ENCODE measurements around the gene PCNX3. TPM values are rescaled to one million over a fixed set of nuclear protein-coding genes. Genes with fewer than 3 reads are reported as not detected.
"Not testable (repeated sequence)": the region's sequence is repeated elsewhere in the genome, so short reads cannot be mapped to it uniquely, and the experiment has no call there.

The PCNX3 gene
- total RNA-seq, 2 experiments from 2014 or later = 21.6 to 24.7 TPM

GRCh38 chr11:65633390-65634108 is 18.0 kb downstream of the PCNX3 start:
- Mint-ChIP-seq H3K27me3 (ENCODE audit: low read depth) (no peaks in the 10 kb centered on the region), H3K4me3 (no peak overlapping the region), H3K4me1 (ENCODE audit: low read depth) (peaks cover 14% of the 10 kb centered on the region), H3K27ac (peak overlapping the region; percentile 75), H3K36me3 (ENCODE audit: low read depth) (peaks cover 11% of the 10 kb centered on the region), H3K9me3 (no peaks in the 10 kb centered on the region)
- DNase-seq = no peak
- CTCF ChIA-PET = no interaction called here
- intact Hi-C loops (cut with micrococcal nuclease) = no loop called here

GRCh38 chr11:65634109-65634436 is 18.5 kb downstream of the PCNX3 start:
- H3K27ac Mint-ChIP-seq = peak overlapping the region; percentile 53
- H3K9me3 Mint-ChIP-seq = no peaks in the 10 kb centered on the region
- H3K4me3 Mint-ChIP-seq = no peak overlapping the region
- H3K36me3 Mint-ChIP-seq (ENCODE audit: low read depth) = peaks cover 16% of the 10 kb centered on the region
- CTCF ChIA-PET = no interaction called here
- H3K4me1 Mint-ChIP-seq (ENCODE audit: low read depth) = peaks cover 19% of the 10 kb centered on the region
- intact Hi-C loops (cut with micrococcal nuclease) = no loop called here
- H3K27me3 Mint-ChIP-seq (ENCODE audit: low read depth) = no peaks in the 10 kb centered on the region
- DNase-seq = no peak

DNA sequence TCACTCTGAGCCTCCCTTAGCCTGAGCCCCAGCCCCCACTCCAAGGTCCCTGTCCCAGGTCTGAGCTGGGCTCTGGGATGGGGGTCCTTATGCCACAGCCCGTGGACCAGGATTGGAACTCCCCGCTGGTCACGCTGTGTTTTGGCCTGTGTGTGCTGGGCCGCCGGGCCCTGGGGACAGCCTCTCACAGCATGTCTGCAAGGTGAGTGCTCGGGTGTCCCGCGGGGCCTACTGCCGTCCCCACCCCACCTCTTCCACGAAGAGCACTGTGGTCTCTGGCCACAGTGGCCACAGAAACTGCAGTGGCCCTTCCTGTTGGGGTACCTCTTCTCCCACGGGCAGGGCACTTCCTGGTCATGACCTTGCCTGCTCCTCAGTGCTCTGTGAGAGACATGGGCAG is 18.9 kb downstream of the PCNX3 start:
- H3K27ac Mint-ChIP-seq = peak overlapping the region; percentile 53
- intact Hi-C loops (cut with micrococcal nuclease) = no loop called here
- H3K4me3 Mint-ChIP-seq = no peak overlapping the region
- CTCF ChIA-PET = no interaction called here
- DNase-seq = no peak
- H3K9me3 Mint-ChIP-seq = no peaks in the 10 kb centered on the region
- H3K36me3 Mint-ChIP-seq (ENCODE audit: low read depth) = peaks cover 16% of the 10 kb centered on the region
- H3K4me1 Mint-ChIP-seq (ENCODE audit: low read depth) = peaks cover 21% of the 10 kb centered on the region
- no peaks in the 10 kb centered on the region for H3K27me3 Mint-ChIP-seq (ENCODE audit: low read depth)

DNA sequence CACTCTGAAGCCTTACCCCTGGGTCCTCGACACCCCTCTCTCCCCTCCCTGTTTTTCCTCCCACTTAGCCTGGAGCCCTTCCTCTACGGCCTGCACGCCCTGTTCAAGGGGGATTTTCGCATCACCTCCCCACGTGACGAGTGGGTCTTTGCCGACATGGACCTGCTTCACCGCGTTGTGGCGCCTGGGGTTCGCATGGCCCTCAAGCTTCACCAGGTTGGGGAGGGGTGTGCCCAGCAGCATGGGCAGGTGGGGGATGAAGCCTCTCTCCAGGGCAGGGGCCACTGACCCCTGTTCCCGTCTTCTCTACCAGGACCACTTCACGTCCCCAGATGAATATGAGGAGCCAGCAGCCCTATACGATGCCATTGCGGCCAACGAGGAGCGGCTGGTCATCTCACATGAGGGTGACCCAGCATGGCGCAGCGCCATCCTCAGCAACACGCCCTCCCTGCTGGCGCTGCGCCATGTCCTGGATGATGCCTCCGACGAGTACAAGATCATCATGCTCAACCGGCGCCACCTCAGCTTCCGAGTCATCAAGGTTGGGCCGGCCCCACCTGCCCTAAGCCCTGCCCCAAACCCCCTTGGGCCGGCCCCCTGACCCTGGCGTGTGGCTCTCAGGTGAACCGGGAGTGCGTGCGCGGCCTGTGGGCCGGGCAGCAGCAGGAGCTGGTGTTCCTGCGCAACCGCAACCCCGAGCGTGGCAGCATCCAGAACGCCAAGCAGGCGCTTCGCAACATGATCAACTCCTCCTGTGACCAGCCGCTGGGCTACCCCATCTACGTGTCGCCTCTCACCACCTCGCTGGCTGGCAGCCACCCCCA is 19.5 kb downstream of the PCNX3 start:
- Mint-ChIP-seq H3K36me3 (ENCODE audit: low read depth) (peaks cover 20% of the 10 kb centered on the region), H3K27me3 (ENCODE audit: low read depth) (no peaks in the 10 kb centered on the region), H3K9me3 (no peaks in the 10 kb centered on the region), H3K4me1 (ENCODE audit: low read depth) (peaks cover 28% of the 10 kb centered on the region), H3K4me3 (no peak overlapping the region), H3K27ac (no peak overlapping the region)
- intact Hi-C loops (cut with micrococcal nuclease) = no loop called here
- CTCF ChIA-PET = no interaction called here
- no peak for DNase-seq

GRCh38 chr11:65636108-65637031 is 20.8 kb downstream of the PCNX3 start:
- Mint-ChIP-seq H3K4me1 (ENCODE audit: low read depth) (peaks cover 36% of the 10 kb centered on the region), H3K4me3 (peak overlapping the region; percentile 52), H3K9me3 (no peaks in the 10 kb centered on the region), H3K27ac (peak overlapping the region; percentile 91), H3K36me3 (ENCODE audit: low read depth) (peaks cover 21% of the 10 kb centered on the region), H3K27me3 (ENCODE audit: low read depth) (no peaks in the 10 kb centered on the region)
- CTCF ChIA-PET = no interaction called here
- no peak for DNase-seq
- intact Hi-C loops (cut with micrococcal nuclease) = no loop called here

DNA sequence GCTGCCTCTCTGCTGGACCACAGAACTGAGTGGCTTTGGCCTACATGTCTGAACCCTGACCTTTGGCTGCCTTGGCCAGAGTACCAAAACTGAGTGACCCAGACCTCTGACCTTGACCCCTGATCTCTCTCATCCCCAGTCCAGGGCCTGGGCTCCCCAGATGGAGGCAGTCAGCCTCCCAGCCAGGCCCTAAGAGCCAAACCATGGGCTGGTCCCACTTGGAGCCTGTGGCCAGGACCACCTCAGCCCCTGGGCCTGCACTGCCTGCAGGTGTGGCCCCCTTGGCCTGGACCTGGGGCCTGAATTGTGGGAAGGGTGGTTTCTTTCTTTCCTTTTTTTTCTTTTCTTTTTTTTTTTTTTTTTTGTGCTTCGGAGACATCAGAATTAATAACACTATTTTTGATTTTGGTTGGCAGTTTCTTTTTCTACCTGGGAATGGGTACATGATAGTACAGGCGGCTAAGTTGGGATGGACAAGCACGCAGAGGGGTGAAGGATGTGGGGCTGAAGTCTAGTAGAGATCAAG is 21.5 kb downstream of the PCNX3 start:
- CTCF ChIA-PET = interaction anchor here (1.4 kb wide), 1 partner anchor 11 kb away, joined by 6 read pairs; no protein-coding TSS in a partner anchor
- peak overlapping the region; percentile 91 for H3K27ac Mint-ChIP-seq
- intact Hi-C loops (cut with micrococcal nuclease) = no loop called here
- H3K9me3 Mint-ChIP-seq = no peaks in the 10 kb centered on the region
- peak overlapping the region; percentile 88 for H3K4me3 Mint-ChIP-seq
- DNase-seq = no peak
- H3K27me3 Mint-ChIP-seq (ENCODE audit: low read depth) = no peaks in the 10 kb centered on the region
- peaks cover 43% of the 10 kb centered on the region for H3K4me1 Mint-ChIP-seq (ENCODE audit: low read depth)
- peaks cover 26% of the 10 kb centered on the region for H3K36me3 Mint-ChIP-seq (ENCODE audit: low read depth)

- intact Hi-C loops (cut with micrococcal nuclease) = loop anchor here (1.0 to 2.0 kb wide), 4 partner anchors 15 to 64 kb away; partner anchors contain the start of gene PCNX3
- CTCF ChIA-PET = interaction anchor here (0.7 to 1.7 kb wide), 6 partner anchors 9 to 29 kb away, joined by 3 to 6 read pairs (median 4); no protein-coding TSS in a partner anchor
- H3K27me3 Mint-ChIP-seq (ENCODE audit: low read depth) = no peaks in the 10 kb centered on the region
- peak; percentile 71 for DNase-seq
- H3K4me1 Mint-ChIP-seq (ENCODE audit: low read depth) = peaks cover 44% of the 10 kb centered on the region
- H3K9me3 Mint-ChIP-seq = no peaks in the 10 kb centered on the region
- H3K4me3 Mint-ChIP-seq = peak within 1 kb of the TSS; percentile 88
- peak within 1 kb of the TSS; percentile 91 for H3K27ac Mint-ChIP-seq
- peaks cover 26% of the 10 kb centered on the region for H3K36me3 Mint-ChIP-seq (ENCODE audit: low read depth)
These were observed 22.3 kb downstream of the PCNX3 start, which contains the start of gene SIPA1 for GRCh38 chr11:65637794-65638419. SIPA1 (plus strand) TSS chr11:65638101; CDS start chr11:65640922, 2,821 bp downstream.

DNA sequence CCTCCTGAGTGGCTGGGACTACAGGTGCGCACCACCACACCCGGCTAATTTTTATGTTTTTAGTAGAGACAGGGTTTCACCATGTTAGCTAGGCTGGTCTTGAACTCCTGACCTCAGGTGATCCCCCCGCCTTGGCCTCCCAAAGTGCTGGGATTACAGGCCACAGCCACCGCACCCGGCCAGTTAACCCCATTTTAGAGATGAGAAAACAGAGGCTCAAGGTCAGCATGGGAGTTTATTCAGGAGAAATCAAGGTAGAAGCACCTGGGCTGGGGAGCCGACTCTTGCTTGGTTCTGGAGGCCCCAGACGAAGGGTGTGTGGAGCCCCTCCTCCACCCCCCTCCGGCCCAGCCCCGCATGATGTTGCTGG is 23.6 kb downstream of the PCNX3 start:
- intact Hi-C loops (cut with micrococcal nuclease) = loop anchor here (2.0 kb wide), 1 partner anchor 14 kb away; no protein-coding TSS in a partner anchor
- H3K4me3 Mint-ChIP-seq = peak overlapping the region; percentile 88
- CTCF ChIA-PET = interaction anchor here (1.0 to 1.7 kb wide), 5 partner anchors 13 to 45 kb away, joined by 3 to 6 read pairs (median 4); no protein-coding TSS in a partner anchor

GRCh38 chr11:65639623-65640482 is 24.3 kb downstream of the PCNX3 start:
- Mint-ChIP-seq H3K4me3 (peak overlapping the region; percentile 88), H3K36me3 (ENCODE audit: low read depth) (peaks cover 37% of the 10 kb centered on the region), H3K9me3 (no peaks in the 10 kb centered on the region), H3K4me1 (ENCODE audit: low read depth) (peaks cover 57% of the 10 kb centered on the region), H3K27ac (peak overlapping the region; percentile 91), H3K27me3 (ENCODE audit: low read depth) (no peaks in the 10 kb centered on the region)
- DNase-seq = peak; percentile 85
- CTCF ChIA-PET = interaction anchor here (1.1 to 1.7 kb wide), 4 partner anchors 10 to 46 kb away, joined by 3 to 6 read pairs (median 4); no protein-coding TSS in a partner anchor
- intact Hi-C loops (cut with micrococcal nuclease) = loop anchor here (2.0 kb wide), 1 partner anchor 13 kb away; no protein-coding TSS in a partner anchor

More for the DNA sequence above, 23.6 kb downstream of the PCNX3 start:
- not testable (repeated sequence) for H3K27me3 Mint-ChIP-seq (ENCODE audit: low read depth); H3K9me3 Mint-ChIP-seq; DNase-seq
- peaks cover 53% of the 10 kb centered on the region for H3K4me1 Mint-ChIP-seq (ENCODE audit: low read depth)
- peaks cover 31% of the 10 kb centered on the region for H3K36me3 Mint-ChIP-seq (ENCODE audit: low read depth)
- peak overlapping the region; percentile 91 for H3K27ac Mint-ChIP-seq

DNA sequence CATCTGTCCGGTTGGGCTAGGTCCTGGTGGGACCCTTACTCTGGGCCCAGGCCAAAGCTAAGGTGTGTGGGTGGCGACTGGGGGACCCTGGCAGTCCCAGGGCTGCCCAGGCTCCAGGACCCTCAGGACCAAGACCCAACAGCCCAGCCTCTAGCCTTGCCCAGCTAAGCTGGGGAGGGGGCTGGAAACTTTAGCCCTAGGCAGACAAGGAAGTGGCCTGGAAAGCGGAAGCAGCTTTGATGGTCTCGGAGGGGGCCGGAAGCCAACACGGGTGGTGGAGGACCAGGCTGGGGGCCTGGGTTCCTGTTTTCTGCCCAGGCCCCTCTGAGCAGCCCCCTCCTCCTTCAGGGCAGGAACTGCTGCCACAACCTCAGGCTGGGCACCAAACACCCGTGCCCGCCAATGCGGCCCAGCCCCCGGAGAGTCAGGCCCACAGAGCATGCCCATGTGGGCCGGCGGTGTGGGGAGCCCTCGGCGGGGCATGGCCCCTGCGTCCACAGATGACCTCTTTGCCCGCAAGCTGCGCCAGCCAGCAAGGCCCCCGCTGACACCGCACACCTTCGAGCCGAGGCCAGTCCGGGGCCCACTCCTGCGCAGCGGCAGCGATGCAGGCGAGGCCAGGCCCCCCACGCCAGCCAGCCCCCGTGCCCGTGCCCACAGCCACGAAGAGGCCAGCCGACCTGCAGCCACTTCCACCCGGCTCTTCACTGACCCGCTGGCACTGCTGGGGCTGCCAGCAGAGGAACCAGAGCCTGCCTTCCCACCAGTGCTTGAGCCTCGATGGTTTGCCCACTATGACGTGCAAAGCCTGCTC is 25.1 kb downstream of the PCNX3 start:
- intact Hi-C loops (cut with micrococcal nuclease) = no loop called here
- Mint-ChIP-seq H3K4me1 (ENCODE audit: low read depth) (peaks cover 57% of the 10 kb centered on the region), H3K36me3 (ENCODE audit: low read depth) (peaks cover 43% of the 10 kb centered on the region), H3K4me3 (peak overlapping the region; percentile 88), H3K9me3 (no peaks in the 10 kb centered on the region), H3K27me3 (ENCODE audit: low read depth) (no peaks in the 10 kb centered on the region), H3K27ac (peak overlapping the region; percentile 91)
- CTCF ChIA-PET = interaction anchor here (1.1 kb wide), 1 partner anchor 9 kb away, joined by 3 read pairs; no protein-coding TSS in a partner anchor
- peak; percentile 67 for DNase-seq

Data from activated naive CD4-positive, alpha-beta T cell treated with anti-CD3 and anti-CD28 coated beads for 36 hours (primary cell).